ENCODE measurements around the gene BNIPL. TPM values are rescaled to one million over a fixed set of nuclear protein-coding genes. Genes with fewer than 3 reads are reported as not detected.

Gene BNIPL
- total RNA-seq, 3 donors from 2014 or later = 0.22 to 0.53 (median 0.28) TPM

Other genes starting within 250 kb of the BNIPL start
- gene CTSK, start 228.3 kb upstream of the BNIPL start, total RNA-seq = 1 to 10 TPM in 1 of 3 donors, under 1 TPM in 2; 0.38 to 1.1 (median 0.81) TPM
- 10 to 100 TPM; 20.1 to 24.6 (median 22.6) TPM for gene ARNT, start 160.0 kb upstream of the BNIPL start, total RNA-seq
- gene CTXND2, start 149.4 kb upstream of the BNIPL start, total RNA-seq = not detected
- gene SETDB1, start 110.2 kb upstream of the BNIPL start, total RNA-seq = 10 to 100 TPM; 37.0 to 40.7 (median 40.7) TPM
- gene CERS2, start 61.8 kb upstream of the BNIPL start, total RNA-seq = 100 to 1,000 TPM; 199 to 208 (median 200) TPM
- not detected for gene ANXA9, start 54.3 kb upstream of the BNIPL start, total RNA-seq
- gene MINDY1, start 29.7 kb upstream of the BNIPL start, total RNA-seq = 1 to 10 TPM; 5.0 to 7.0 (median 6.5) TPM
- gene PRUNE1, start 28.1 kb upstream of the BNIPL start, total RNA-seq = 10 to 100 TPM; 11.0 to 13.7 (median 11.9) TPM
- gene C1orf56, start 11.2 kb downstream of the BNIPL start, total RNA-seq = 1 to 10 TPM in 2 of 3 donors, under 1 TPM in 1; 0.99 to 1.3 (median 1.1) TPM
- 100 to 1,000 TPM; 126 to 148 (median 142) TPM for gene CDC42SE1, start 23.0 kb downstream of the BNIPL start, total RNA-seq
- 1 to 10 TPM; 2.3 to 2.8 (median 2.6) TPM for gene MLLT11, start 23.8 kb downstream of the BNIPL start, total RNA-seq
- 10 to 100 TPM; 22.0 to 25.7 (median 22.2) TPM for gene GABPB2, start 34.2 kb downstream of the BNIPL start, total RNA-seq
- 1 to 10 TPM in 1 of 3 donors, under 1 TPM in 2; 0.78 to 1.3 (median 0.84) TPM for gene SEMA6C, start 110.0 kb downstream of the BNIPL start, total RNA-seq
- gene TNFAIP8L2, start 120.1 kb downstream of the BNIPL start, total RNA-seq = 10 to 100 TPM; 15.8 to 18.3 (median 18.2) TPM
- gene LYSMD1, start 129.3 kb downstream of the BNIPL start, total RNA-seq = 1 to 10 TPM; 3.0 to 4.4 (median 3.5) TPM
- gene SCNM1, start 129.6 kb downstream of the BNIPL start, total RNA-seq = 10 to 100 TPM; 92.8 to 95.0 (median 93.3) TPM
- 1 to 10 TPM in 2 of 3 donors, under 1 TPM in 1; 0.52 to 2.9 (median 2.3) TPM for gene TMOD4, start 139.4 kb downstream of the BNIPL start, total RNA-seq
- 10 to 100 TPM; 72.5 to 81.9 (median 78.1) TPM for gene VPS72, start 153.6 kb downstream of the BNIPL start, total RNA-seq
- 100 to 1,000 TPM in 2 of 3 donors, 10 to 100 TPM in 1; 98.5 to 110 (median 100) TPM for gene PIP5K1A, start 162.0 kb downstream of the BNIPL start, total RNA-seq
- 100 to 1,000 TPM; 336 to 368 (median 350) TPM for gene PSMD4, start 218.1 kb downstream of the BNIPL start, total RNA-seq
- 10 to 100 TPM; 25.3 to 27.5 (median 25.9) TPM for gene ZNF687, start 245.7 kb downstream of the BNIPL start, total RNA-seq